ENCODE data around the gene GPR55. TPM values are rescaled to one million over a fixed set of nuclear protein-coding genes. Genes with fewer than 3 reads are reported as not detected.

The GPR55 gene
- total and polyA plus RNA-seq, 2 donors (not counting 3 experiments of a cell fraction or from before 2014, with no cell fraction given) = not detected

- intact Hi-C loops (cut with micrococcal nuclease) = no loop called here
- ChIA-PET POLR2A (no interaction called here), CTCF (interaction anchor here (1.1 to 1.4 kb wide), 2 partner anchors 10 to 13 kb away, joined by 3 read pairs; partner anchors contain the start of gene ITM2C)
- Histone ChIP-seq H3K36me3 (ENCODE audit: control insufficient read depth in 2 of 2, extremely low read depth in 1 of 2, insufficient read depth in 2 of 2, low read length in 2 of 2) (no peaks in the 10 kb centered on the region), H3K79me2 (ENCODE audit: control insufficient read depth, insufficient read depth, low read length) (no peaks in the 10 kb centered on the region), H2AFZ (ENCODE audit: low read depth, low read length) (no peak overlapping the region), H3K9me1 (replicated peaks; ENCODE audit: control insufficient read depth, extremely low read depth, insufficient read depth, low read length) (no peaks in the 10 kb centered on the region), H3K27ac (ENCODE audit: insufficient read depth, low read depth, low read length) (no peak overlapping the region), H3K4me1 (ENCODE audit: control insufficient read depth, extremely low read depth, insufficient read depth, low read length) (no peaks in the 10 kb centered on the region), H3K4me3 (replicated peaks in 1 of 3; ENCODE audit: insufficient read depth in 1 of 3, low read depth in 1 of 3, low read length in 3 of 3) (no peak overlapping the region), H4K20me1 (replicated peaks; ENCODE audit: control insufficient read depth, extremely low read depth, insufficient read depth, low read length) (no peaks in the 10 kb centered on the region), H3K27me3 (ENCODE audit: control insufficient read depth in 2 of 2, insufficient read depth in 2 of 2, low read length in 2 of 2) (no peaks in the 10 kb centered on the region), H3K4me2 (ENCODE audit: insufficient read depth, low read length) (no peak overlapping the region), H3K9me3 (replicated peaks; ENCODE audit: control insufficient read depth, insufficient read depth, low read length) (no peaks in the 10 kb centered on the region), H3K9ac (replicated peaks; ENCODE audit: extremely low read depth, insufficient read depth, low read length) (no peak overlapping the region)
- FAIRE-seq (no peak), DNase-seq (ENCODE audit: low read depth, low spot score) (no peak)
- no TSS peak for BruUV-seq (replicated peaks)
- dilution Hi-C loops (cut with MboI; ENCODE audit: extremely low pct_ligation_motif_present, low sequenced_read_pairs) = no loop called here
- TF ChIP-seq CTCF (IDR thresholded peaks at IDR 0.05; ENCODE audit: extremely low read depth in 1 of 2, insufficient read depth in 1 of 2, low read depth in 1 of 2, low read length in 2 of 2) (no peak), POLR2A (IDR thresholded peaks at IDR 0.05; ENCODE audit: low read depth, low read length) (no peak), POLR2AphosphoS5 (IDR thresholded peaks at IDR 0.05; ENCODE audit: insufficient read depth, low read depth, low read length) (no peak), MAX (IDR thresholded peaks at IDR 0.05; ENCODE audit: insufficient read depth, insufficient read length) (no peak), EZH2 (IDR thresholded peaks at IDR 0.05; ENCODE audit: borderline replicate concordance, low read depth, low read length, severe bottlenecking) (no peak), GATA2 (IDR thresholded peaks at IDR 0.05; ENCODE audit: insufficient read depth, insufficient read length, low read depth, low read length) (no peak), JUN (IDR thresholded peaks at IDR 0.05; ENCODE audit: borderline replicate concordance, insufficient read depth, insufficient read length, low read depth) (no peak), MYC (IDR thresholded peaks at IDR 0.05; ENCODE audit: low read depth, low read length) (no peak), FOS (IDR thresholded peaks at IDR 0.05; ENCODE audit: borderline replicate concordance, insufficient read depth, low read length) (no peak)
Measured at GRCh38 chr2:230877759-230878598, 47.1 kb downstream of the GPR55 start.

Measured in endothelial cell of umbilical vein (primary cell).